HG02885 (cell line): Measurements from ENCODE around the gene GRPEL2.

Source experiments
- ATAC-seq: cut with Tn5 transposase; IDR thresholded peaks from one replicate; pipeline ENCODE4 v1.9.1; 2021; ENCODE audit warnings: mild to moderate bottlenecking; ENCODE audit not compliant: unreplicated experiment, poor library complexity

The GRPEL2 gene

DNA sequence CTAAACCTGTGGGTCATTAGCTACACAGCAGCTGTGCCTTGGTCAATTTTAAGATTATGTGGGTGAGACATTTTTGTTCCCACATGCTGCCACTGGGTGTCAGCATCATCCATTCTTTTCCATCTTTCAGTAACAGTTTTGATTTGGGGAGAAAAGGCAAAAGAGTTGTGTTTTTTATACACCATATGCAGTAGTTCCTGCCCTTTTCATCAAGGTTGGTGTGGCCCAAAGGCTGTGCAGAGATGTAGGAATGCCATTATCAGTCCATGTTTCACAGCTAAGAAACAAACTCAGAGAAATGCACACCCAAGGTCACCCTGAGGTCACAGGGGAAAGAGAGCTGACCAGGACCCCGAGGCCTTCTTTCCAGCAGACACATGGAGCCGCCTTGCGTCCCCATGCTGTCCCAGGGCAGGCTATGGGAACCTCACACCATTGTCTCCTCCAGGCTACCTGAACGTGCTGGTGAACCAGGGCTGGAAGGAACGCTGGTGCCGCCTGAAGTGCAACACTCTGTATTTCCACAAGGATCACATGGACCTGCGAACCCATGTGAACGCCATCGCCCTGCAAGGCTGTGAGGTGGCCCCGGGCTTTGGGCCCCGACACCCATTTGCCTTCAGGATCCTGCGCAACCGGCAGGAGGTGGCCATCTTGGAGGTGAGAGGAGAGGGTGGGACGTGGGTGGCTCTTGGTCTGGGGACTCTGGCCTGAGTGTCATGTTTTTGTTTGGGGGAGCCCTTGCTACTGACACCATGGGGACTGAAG lies 27.8 kb upstream of the GRPEL2 start:
- peak; percentile 68 for ATAC-seq

- no peak for ATAC-seq
These were observed 26.1 kb upstream of the GRPEL2 start for GRCh38 chr5:149319174-149319573.

- no peak for ATAC-seq
These were observed 24.4 kb upstream of the GRPEL2 start for GRCh38 chr5:149320791-149321330.

DNA sequence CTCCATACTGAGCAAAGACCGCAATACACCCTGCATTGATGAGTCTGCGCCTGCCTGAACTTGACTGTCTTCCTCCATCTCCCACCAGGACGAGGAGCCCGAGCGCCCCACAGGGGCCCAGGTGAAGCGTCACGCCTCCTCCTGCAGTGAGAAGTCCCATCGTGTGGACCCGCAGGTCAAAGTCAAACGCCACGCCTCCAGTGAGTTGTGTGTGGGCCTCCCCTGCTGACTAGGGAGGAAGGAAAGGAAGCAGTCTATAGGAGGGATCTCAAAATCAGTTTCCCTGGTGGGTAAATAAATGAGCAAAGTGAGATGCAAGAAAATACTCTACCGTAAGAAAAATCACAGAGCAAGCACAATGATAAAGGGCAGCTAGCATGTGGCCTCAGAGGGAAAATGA lies 22.8 kb upstream of the GRPEL2 start:
- no peak for ATAC-seq

DNA sequence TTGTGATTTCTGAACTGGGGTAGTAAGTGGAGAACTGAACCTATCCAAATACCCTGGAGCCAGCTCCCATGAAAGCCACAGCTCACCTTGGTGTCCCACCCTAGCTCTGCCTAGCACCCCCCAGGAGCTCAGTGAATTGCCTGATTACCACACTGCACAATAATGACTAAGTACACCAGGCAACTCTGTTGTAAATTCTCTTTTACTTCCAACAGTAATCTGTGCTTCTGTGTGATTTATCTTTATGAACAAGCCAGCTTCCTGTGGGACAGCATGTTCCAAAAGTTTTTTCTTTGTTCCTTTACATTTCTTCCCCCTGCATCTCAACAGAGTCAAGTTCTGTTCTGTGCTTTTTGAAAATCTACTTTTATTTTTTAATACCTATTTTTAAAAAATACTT lies 22.1 kb upstream of the GRPEL2 start:
- no peak for ATAC-seq

- no peak for ATAC-seq
These were observed 21.6 kb upstream of the GRPEL2 start for GRCh38 chr5:149323621-149324205.

DNA sequence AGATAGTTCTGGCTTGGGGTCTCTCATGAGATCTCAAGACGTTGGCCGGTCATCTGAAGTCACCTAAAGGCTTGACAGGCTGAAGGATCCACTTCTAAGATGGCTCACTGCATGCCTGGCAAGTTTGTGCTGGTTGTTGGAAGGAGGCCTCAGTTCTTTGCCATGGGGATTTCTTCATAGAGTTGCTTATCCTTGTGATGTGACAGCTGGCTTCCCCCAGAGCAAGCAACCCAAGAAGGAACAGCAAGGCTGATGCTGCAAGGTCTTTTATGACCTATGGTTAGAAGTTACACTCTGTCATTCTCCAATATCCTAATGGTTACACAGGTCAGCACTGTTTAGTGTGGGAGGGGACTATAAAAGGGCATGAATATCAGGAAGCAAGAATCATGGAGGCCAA lies 20.7 kb upstream of the GRPEL2 start:
- no peak for ATAC-seq

GRCh38 chr5:149325166-149325735 lies 20.0 kb upstream of the GRPEL2 start:
- ATAC-seq, result no peak

DNA sequence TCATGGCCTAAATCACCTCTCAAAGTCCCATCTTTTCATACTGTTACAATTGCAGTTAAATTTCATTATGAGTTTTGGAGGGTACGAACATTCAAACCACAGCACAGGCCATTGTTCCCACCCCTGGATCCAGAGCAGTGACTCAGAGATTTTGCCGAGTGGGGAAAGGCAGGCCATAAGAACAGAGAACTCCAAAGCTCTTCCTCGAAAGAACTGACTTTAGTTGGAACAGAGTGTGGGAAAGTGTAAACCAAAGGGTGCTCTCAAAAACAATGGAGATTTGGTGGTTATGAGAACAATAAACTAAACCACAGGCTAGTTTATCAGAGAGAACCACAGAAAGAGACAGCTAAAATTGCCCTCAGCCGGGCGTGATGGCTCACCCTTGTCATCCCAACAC lies 19.4 kb upstream of the GRPEL2 start:
- ATAC-seq, result no peak

GRCh38 chr5:149326611-149327010 lies 18.7 kb upstream of the GRPEL2 start:
- ATAC-seq, result no peak

DNA sequence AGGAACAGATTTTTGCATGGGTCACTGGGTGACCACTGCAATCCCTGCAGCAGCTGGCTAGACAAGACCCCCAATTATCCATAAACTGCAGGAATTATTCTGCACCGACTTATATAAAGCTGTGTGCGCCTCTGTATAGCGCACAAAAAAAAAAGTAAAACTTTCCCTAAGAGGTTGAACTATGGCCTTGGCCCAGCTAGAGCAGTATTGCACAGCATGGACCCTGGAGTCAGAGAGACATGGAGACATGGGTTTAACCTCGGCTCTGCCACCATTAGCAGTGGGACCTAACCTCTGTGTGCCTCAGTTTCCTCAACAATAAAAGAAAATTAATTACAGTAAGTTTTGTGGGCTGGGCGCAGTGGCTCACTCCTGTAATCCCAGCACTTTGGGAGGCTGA lies 17.1 kb upstream of the GRPEL2 start:
- no peak for ATAC-seq

DNA sequence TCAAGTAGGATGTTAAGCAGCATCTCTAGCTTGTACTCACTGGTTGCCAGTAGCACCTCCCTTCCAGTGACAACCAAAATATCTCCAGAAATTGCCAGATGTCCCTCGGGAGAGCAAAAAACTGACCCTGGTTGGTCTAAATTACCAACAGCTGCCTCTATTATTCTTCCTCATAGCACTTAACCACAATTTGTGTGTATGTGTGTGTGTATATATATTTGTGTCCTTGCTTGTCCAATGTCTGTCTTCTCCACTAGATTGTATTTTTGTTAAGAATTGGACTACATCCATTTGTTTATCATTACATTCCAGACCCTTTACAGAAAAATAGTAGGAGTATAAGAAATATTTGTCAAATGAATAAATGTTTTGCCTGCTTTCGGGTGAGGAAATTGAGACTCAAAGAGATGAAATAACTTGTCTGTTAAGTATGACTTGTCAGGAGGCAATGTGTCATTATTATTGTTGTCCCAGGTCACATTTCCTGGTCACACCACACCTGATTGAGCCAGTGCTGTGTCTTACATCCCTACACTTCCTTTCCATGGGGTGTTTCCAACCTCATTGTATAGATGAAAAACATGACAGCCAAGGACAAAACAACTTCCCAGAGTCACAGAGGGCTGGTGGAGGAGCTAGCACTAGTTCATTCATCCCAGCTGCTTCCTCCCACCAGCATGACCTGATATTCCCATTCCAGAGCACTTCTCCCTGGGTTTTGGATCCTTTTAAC lies 11.4 kb upstream of the GRPEL2 start:
- no peak for ATAC-seq

- ATAC-seq, result no peak
These were observed 7.6 kb upstream of the GRPEL2 start for GRCh38 chr5:149337736-149338135.

GRCh38 chr5:149338364-149338763 lies 6.9 kb upstream of the GRPEL2 start:
- ATAC-seq, result no peak

- ATAC-seq, result no peak
These were observed 4.4 kb upstream of the GRPEL2 start for GRCh38 chr5:149340920-149341319.

DNA sequence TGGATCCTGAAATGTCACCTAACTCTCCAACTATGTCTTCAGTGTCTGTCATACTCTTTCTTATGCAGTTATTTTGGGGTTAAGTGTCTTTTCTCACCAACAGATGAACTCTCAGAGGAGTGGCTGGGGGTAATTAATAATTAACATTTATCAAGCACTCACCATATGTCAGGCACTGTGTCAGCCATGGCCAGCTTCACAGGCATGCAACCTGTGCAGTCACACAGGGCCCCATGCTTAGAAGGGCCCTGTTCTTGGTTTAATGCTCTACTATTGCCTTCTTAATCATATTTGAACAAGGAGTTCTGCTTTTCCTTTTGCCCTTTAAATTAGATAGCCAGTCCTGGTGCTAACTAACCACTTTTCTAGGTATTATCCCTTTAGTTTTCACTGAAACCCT lies 3.4 kb upstream of the GRPEL2 start:
- ATAC-seq, result no peak

DNA sequence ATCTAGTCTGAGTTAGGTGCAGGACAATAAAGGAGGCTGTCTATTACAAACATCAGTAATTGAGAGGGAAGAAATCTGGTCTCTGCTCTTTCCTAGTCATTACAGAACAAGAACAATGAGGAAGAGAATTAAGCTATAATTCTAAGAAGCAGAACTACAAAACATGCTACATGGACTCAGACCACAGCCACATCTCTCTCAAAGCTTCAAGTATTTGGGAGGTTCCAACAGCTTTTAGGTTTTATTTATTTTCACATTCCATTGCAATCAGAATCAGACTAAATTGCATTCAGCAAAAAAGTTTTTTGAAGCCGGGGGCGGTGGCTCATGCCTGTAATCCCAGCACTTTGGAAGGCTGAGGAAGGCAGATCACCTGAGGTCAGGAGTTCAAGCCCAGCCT lies 1.1 kb upstream of the GRPEL2 start:
- no peak for ATAC-seq

DNA sequence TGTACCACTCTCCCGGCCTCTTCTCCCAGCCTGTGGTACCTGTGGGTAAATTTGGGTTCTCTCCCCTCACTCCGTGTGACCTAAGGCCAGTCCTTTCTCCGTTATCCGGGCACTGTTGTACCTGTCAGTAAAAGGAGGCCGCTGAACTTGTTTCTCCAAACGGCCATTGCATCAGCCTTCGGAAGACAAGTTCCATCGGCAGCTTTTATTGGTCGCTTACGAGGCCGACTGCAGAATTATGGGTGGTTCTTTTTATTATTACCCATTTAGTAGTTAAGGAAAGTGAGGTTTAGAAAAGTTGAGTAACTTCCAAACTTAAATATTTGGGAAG lies 558 bp downstream of the GRPEL2 start:
- peak; percentile 4 for ATAC-seq

DNA sequence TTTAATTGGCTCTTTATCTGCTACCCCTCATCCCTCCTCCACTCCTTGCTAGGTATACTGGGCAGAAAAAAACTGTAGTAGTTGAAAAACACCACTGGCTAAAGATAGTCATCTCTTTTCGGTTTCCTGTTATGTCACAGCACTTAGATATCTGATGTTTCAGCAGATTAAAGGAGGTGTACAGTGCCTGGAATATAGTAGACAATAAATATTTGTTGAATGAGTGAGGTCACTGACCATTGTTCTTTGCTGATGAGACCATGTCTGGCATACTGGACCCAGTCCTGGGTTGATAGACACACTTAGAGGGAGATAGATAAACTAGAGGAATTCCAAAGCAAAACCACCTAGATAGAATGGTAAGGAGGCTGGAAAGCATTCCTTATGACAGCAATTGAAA lies 3.2 kb downstream of the GRPEL2 start:
- no peak for ATAC-seq

DNA sequence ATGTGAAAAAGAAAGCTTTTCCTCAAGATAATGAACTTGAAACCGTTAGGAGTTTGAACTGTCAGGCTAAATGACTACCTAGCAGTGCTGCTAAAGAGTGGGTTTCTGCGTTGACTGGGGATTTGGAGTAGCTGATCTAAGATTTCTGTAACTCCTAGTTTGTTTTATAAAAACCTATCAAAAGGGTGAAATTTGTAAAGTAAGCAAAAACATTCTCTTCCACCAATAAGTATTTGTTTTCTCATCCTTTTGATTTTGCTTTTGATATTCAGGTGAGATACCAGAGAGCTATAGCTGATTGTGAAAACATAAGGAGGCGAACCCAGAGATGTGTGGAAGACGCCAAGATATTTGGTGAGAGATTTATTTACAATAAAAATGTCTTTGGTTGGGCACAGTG lies 4.1 kb downstream of the GRPEL2 start:
- ATAC-seq, result no peak

GRCh38 chr5:149352169-149352568 lies 6.9 kb downstream of the GRPEL2 start:
- ATAC-seq, result no peak
